Right lobe of liver (tissue), 4 donors: ENCODE data around the gene IRF4.

ENCODE experiments used
- POLR2A ChIP-seq: fragments of 450-650 bp; IDR thresholded peaks from one replicate; pipeline ENCODE4 v1.6.1; 2017; ENCODE audit warnings: antibody characterized with exemption, mild to moderate bottlenecking
- TF ChIP-seq, protein P1 (sequence below), 4 donors: fragments of 200-600 bp in 3 of 4; fragments of 450-650 bp in 1 of 4; IDR thresholded peaks; one replicate each; pipeline versions ENCODE4 v1.5.1 to v1.8.0; 2016 to 2022; ENCODE audit warnings: antibody characterized with exemption in 4 of 4, mild to moderate bottlenecking in 2 of 4
- donor health status: DM: no; HTN: no; CAD: no.
- donor health status: DM: no; HTN: no; CAD: no.
- donor health status: DM: no; HTN: yes; CAD: no.

DNA sequence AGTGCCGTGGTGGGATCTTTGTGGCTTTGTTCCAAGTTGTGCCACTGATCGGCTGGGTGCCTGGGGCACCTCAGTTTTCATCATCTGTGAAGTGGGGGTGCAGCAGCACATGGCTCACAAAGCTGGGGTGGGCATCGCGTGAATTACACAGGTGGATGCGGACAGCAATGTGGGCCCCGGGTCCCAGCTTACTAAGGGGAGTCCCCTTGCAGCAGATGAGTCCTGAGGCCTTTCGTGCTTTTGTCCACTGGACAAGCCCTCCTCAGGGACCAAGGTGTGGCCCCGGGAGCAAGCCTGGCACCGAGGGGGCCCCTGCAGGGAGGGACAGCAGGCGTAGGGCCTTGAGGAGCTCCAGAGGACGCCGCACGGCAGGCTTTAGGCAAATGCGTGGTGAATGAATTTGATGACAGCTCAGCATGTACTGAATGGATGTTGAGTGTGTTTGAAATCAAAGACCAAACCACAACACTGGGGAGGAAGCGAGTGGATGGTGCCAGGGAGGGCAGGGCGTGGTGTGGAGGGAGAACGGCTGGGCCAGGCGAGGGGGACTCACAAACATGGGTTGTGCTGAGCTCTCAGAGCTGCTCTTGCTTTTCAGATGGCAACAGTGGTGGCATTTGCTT is 53.2 kb downstream of the IRF4 start:
- TF ChIP-seq, protein P1, sequence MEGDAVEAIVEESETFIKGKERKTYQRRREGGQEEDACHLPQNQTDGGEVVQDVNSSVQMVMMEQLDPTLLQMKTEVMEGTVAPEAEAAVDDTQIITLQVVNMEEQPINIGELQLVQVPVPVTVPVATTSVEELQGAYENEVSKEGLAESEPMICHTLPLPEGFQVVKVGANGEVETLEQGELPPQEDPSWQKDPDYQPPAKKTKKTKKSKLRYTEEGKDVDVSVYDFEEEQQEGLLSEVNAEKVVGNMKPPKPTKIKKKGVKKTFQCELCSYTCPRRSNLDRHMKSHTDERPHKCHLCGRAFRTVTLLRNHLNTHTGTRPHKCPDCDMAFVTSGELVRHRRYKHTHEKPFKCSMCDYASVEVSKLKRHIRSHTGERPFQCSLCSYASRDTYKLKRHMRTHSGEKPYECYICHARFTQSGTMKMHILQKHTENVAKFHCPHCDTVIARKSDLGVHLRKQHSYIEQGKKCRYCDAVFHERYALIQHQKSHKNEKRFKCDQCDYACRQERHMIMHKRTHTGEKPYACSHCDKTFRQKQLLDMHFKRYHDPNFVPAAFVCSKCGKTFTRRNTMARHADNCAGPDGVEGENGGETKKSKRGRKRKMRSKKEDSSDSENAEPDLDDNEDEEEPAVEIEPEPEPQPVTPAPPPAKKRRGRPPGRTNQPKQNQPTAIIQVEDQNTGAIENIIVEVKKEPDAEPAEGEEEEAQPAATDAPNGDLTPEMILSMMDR (IDR thresholded peaks at IDR 0.05), result no peak
- no peak for TF ChIP-seq POLR2A
